Measurements from ENCODE around the gene CELSR1.

- no peak for TF ChIP-seq POLR2A (IDR thresholded peaks at IDR 0.05)
- no peak for TF ChIP-seq CTCF (IDR thresholded peaks at IDR 0.05)
Observed at GRCh38 chr22:46564084-46564714, 26.8 kb upstream of the CELSR1 start.

All from thyroid gland (tissue), 4 donors.